HG02588 (cell line): Measurements from ENCODE around the gene SSTR5.

ENCODE experiments used
- ATAC-seq: cut with Tn5 transposase; IDR thresholded peaks from one replicate; pipeline ENCODE4 v1.9.1; 2021; ENCODE audit warnings: mild to moderate bottlenecking, moderate library complexity; ENCODE audit not compliant: unreplicated experiment

SSTR5 gene

GRCh38 chr16:1053700-1054368 is 18.7 kb upstream of the SSTR5 start:
- ATAC-seq = no peak

- ATAC-seq = no peak
Measured at GRCh38 chr16:1054660-1055556, 17.6 kb upstream of the SSTR5 start.

DNA sequence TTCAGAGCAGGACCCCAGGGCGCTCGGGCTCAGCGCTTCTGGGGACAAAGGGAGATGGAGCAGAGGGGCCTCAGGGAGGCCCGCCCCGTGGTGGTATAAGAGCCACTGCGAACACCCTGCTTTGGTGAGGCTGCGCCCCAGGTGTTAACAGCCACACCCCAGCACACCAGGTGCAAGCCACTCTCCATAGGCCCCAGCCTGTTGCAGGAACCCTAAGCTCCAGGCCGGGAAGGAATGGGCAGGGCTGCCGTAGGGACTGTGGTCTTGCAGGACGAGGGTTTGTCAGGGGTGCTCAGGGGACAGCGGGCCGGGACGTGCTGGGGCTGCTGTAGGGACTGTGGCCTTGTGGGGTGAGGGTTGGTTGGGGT is 17.0 kb upstream of the SSTR5 start:
- no peak for ATAC-seq

DNA sequence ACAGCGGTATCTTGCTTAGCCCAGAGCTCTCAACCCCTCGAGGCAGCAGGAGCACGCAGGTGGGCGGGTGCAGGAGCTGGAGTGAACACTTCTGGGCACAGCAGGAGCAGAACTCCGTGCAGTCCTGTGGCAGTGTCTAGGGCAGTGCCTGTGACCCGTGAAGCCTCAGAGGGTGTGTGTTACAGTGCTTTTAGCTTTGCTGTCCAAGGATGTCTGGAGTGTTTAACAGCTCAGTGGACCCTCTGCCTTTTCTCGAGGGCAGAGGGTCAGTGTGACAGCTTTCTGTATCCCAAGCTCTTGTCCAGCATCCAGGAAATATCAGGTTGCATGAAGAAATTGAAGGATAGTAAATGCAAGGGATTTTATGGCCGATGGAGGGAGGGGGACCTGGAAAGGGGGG is 16.4 kb upstream of the SSTR5 start:
- ATAC-seq = no peak

- ATAC-seq = no peak
Measured at GRCh38 chr16:1057252-1057932, 15.2 kb upstream of the SSTR5 start.

DNA sequence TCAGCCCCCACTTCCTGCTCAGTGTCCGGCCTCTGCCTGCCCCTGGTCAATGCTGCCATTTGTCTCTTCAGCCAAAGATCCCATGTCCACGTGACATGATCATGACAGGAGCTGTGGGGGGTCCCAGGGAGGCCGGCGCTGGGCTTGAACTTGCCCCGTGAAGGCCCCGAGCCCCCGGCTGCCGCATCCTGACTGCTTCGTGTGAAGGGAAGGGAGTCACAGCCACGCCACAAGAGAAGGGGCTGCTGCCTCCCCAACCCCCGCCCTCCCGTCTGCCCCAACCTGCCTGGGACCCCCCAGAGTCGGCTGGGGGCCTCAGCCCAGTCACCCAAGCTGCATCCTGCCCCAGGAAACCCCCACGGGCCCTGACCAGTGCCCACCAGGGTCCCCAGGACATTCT is 14.3 kb upstream of the SSTR5 start:
- ATAC-seq = no peak

- ATAC-seq = no peak
Measured at GRCh38 chr16:1059310-1059709, 13.2 kb upstream of the SSTR5 start.

DNA sequence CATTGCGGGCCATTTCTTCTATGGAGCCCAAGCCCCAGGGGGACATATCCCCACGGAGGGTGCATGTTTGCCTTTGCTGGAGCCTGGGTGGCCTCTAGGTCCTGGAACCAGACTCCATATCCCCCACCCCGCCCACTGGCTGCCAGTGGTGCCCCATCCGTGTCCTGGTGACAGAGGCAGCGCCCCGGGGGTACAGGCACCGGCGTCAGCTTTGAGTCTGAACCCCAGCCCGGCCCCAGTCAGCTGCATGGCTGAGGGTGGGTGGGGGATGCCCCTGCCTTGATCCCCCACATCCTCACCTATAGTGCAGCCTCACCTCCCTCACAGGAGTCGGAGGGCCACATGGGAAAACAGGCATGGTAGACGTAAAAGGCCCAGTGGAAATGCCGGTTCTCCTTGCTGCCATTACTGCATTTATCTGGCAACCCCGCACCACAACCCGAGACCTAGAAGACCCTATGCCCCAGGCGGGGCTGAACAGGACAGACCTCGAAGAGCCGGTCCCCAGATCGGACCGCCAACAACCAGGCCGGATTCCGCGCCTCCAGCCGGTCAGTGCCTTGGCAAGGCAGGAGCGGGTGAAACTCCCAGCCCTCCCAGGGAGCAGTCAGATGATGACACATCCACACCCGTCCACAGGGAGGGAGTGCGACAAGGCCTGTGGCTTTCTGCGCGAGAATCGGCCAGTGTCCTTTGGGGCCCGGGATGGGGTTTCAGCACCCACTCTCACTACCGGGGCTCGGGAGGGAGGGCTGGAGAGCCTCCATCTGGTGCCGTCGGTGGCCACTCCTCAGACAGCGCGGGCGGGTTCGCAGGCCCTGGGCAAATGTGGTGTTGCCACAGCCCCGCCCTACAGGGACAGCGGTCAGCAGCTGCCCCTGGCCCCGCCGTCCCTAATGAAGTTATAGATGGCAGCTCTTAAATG is 11.9 kb upstream of the SSTR5 start:
- no peak for ATAC-seq

DNA sequence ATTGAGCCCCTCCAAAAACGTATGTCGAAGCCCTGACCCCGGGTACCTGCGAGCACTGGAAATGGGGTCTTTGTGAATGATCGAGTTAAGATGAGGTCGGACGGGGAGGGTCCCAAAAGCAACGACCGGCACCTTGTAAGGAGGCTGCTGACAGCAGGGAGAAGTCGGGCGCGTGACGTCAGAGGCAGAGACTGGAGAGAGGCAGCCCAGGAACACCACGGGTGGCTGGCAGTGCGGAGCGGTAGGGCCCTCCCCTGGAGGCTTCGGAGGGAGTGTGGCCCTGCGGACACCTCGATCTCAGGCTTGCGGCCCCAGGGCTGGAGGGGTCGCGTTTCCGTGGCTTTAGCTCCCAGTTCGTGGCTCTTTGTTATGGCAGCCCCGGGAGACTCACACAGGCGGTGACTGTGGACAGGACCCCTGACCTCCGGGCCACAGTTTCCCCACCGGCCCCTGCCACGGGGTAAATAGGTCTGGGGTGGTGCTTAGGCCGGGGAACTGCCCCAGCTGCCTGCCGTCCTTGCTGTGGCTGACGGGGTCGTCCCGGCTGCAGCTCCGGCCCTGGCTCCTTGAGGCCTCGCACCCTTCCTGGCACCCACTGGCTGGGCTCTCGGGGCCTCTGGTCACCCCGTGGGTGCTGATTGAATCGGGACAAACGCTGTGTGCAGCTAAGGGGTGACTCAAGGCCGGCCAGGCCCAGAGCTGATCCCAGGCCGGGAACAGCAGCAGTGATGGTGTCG is 10.6 kb upstream of the SSTR5 start:
- no peak for ATAC-seq

DNA sequence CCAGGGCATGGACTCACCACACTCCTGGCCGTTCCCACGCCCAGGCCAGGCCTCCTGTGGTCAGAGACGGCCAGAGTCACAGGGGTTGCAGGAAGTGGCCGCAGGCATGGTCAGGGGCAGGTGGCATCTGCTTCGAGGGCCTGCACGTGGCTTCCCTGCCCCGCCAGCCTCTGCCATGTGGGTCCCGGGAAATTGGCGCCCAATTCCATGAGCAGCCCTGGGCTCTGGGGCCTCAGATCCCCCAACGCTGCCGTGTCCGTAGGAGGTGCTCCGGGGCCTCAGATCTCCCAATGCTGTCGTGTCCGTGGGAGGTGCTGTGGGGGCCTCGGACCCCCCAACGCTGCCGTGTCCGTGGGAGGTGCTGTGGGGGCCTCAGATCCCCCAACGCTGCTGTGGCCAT is 9.7 kb upstream of the SSTR5 start:
- no peak for ATAC-seq

GRCh38 chr16:1063728-1064127 is 8.8 kb upstream of the SSTR5 start:
- no peak for ATAC-seq

- no peak for ATAC-seq
Measured at GRCh38 chr16:1065469-1066128, 6.9 kb upstream of the SSTR5 start.

- no peak for ATAC-seq
Measured at GRCh38 chr16:1066584-1067172, 5.9 kb upstream of the SSTR5 start.

DNA sequence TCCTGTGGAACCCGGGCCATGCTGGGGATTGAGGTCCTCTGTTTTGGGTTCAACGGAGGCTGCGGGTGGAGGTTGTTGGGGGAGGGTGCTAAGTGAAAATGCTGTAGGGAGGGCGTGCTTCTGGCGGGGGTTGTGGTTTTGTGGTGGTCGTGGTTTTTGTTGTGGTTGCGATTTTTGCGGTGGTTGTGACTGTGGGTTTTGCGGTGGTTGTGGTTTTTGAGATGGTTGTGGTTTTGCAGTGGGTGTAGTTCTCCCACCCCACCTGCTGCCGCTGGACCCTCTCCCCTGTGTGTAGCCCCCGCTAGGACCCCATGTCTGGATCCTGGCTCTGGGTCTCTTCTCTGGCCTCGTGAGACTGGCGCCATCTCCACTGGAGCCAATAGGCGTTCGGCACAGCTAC is 4.9 kb upstream of the SSTR5 start:
- ATAC-seq = no peak

GRCh38 chr16:1068451-1068850 is 4.1 kb upstream of the SSTR5 start:
- ATAC-seq = no peak

DNA sequence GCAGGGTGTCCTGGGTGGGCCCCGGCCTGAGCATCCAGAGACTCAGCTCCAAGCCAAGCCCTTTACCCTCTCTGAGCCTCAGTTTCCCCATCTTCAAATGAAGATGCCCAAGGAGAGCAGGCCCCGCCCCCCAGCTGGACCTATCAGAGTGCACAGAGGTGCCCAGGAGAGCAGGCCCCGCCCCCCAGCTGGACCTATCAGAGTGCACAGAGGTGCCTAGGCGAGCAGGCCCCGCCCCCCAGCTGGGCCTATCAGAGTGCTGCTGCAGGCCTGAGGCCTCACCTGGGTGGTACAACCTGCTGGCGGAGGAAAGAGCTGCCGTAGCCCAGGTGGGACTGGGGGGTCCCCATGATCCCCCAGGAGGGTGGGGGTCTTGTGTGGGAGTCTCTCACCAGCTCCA is 3.4 kb upstream of the SSTR5 start:
- ATAC-seq = no peak

DNA sequence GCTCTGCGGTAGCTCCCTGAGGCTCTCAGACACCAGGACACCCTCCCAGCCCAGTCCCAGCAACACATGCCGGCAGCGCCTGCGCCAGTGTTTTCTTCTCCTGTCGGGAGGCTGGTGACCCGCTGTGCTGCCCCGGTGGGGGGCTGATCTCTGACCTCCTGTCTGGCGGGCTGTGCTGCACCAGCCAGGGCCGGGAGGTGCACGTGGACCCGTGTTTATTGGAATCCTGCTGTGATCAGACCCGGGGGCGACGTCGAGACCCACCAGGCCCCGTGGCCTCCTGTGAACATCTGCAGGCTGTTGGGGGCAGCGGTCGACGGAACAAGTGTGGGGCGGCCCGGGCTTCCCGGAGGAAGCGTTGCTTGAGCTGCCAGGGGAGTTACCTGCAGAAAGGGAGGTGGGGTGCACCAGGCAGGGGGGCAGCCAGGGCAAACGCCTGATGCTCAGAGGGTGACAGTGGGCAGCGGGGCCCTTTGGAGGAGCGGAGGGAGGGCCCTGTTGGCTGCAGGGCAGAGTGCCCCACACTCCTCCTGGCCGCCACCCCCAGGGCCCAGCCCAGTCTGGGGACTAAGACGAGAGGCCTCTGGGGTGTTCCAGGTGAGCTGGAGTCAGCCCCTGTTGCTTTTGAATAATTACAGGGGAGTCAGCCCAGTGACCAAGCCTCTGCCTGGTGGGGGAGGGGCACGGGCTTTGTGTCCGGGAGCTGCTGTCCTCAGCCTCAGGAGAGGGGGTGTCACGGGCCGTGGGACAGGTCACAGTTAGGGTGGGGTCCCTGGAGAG is 2.3 kb upstream of the SSTR5 start:
- no peak for ATAC-seq

DNA sequence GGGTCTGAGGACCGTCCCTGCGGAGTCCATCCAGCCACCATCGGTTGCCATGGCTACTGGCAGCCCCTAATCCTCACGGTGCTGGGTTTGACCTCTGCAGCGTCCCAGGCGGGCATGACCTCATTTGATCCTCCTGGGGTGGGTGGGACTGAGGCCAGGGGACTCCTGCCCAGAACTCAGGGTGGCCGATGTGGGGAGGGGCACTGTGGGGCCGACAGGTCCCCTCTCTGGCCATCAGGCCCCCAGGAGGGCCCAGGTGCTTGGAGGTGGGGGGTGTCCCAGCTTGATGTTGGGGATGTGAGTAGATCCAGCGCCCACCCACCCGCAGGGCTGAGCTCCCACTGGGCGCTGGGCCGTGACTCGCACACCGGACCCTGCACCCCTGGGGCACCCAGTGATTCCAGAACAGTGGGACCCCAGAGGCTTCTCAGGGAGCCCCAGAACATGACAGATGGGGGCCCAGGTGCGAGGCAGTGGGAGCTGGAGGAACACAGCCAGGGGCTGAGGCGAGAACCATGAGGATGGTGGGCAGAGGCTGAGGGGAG is 1.6 kb upstream of the SSTR5 start:
- ATAC-seq = no peak
